Activated T-cell treated with anti-CD3 and anti-CD28 coated beads, Interleukin-2, amount 50 U/mL, for 72 hours (primary cell): ENCODE measurements around the gene HYAL2. TPM values are rescaled to one million over a fixed set of nuclear protein-coding genes. Genes with fewer than 3 reads are reported as not detected.

ENCODE experiments used
- ATAC-seq, 2 donors: fragments of 150-1000 bp; cut with Tn5 transposase; replicated peaks in 1 of 2; 2 replicates each; pipeline ENCODE4 v1.10.0; 2021; ENCODE audit warnings: moderate library complexity in 2 of 2, mild to moderate bottlenecking in 1 of 2
- DNase-seq, 2 donors: peaks; one replicate each; pipeline ENCODE4 v3.0.0; 2021 to 2022; ENCODE audit warnings: mixed read lengths in 1 of 2
- H3K27ac Mint-ChIP-seq: one replicate; pipeline ENCODE4 v1.8.0; 2022; ENCODE audit warnings: mild to moderate bottlenecking, moderate library complexity, mixed read lengths
- H3K27me3 Mint-ChIP-seq: one replicate; pipeline ENCODE4 v1.8.0; 2022; ENCODE audit warnings: low read depth, mixed read lengths
- H3K36me3 Mint-ChIP-seq, 2 donors: one replicate each; pipeline ENCODE4 v1.8.0; 2022; ENCODE audit warnings: mixed read lengths in 2 of 2, mild to moderate bottlenecking in 1 of 2; ENCODE audit not compliant: insufficient read depth in 2 of 2
- H3K4me1 Mint-ChIP-seq: one replicate; pipeline ENCODE4 v1.8.0; 2022; ENCODE audit warnings: low read depth, mixed read lengths
- H3K4me3 Mint-ChIP-seq, 2 donors: one replicate each; pipeline ENCODE4 v1.8.0; 2022; ENCODE audit warnings: mild to moderate bottlenecking in 2 of 2, mixed read lengths in 2 of 2, moderate library complexity in 2 of 2
- H3K9me3 Mint-ChIP-seq, 2 donors: one replicate each; pipeline ENCODE4 v1.8.0; 2022; ENCODE audit warnings: mixed read lengths in 2 of 2
- total RNA-seq, 2 donors: library from RNA; stranded (reverse); gene quantifications; one replicate each; pipeline ENCODE4 v1.2.3, GENCODE V29; 2022

The HYAL2 gene
- 1 to 10 TPM; 4.6 to 4.8 TPM for total RNA-seq

DNA sequence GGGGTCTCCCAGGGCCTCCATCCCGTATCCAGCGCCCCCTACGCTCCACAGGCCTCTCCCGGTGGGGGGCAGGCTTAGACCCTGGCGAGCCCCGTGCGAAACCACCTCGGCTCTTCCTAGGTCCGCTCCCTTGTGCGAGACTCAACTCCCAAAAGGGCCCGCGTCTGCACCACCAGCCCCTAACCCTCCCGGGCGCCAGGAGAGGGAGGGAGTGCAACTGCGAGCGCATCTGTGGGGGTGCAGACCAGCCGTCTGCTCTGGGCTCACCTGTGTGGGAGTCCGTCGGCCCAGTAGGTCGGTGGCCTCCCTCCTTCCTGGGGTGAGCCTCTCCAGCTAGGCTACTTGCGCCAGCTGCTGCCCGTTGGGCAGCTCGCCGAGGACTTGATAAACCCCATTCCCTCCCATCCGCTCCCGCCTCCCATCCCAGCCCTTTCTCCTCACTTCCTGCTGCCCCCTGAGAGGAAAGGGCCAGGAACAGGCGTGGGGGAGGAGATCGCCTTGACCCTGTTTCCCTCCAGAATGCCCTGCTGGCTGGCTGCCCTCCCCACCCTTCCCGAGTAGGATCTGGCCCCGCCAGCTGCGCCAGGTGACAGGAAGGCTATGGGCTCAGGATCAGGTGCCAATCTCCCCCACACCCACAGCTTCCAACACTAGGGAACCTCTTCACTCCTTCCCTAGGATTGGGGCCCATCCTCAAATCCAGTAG, at the start of gene HYAL2:
HYAL2 (minus strand) TSS at position 360 of the 706 bp plus-strand sequence. CDS start 2,256 bp downstream, outside the sequence.
- Mint-ChIP-seq H3K27ac (peak within 1 kb of the TSS; percentile 96), H3K27me3 (no peaks in the 10 kb centered on the region), H3K4me3 (peak within 1 kb of the TSS; percentile 82), H3K9me3 (no peaks in the 10 kb centered on the region), H3K36me3 (no peaks in the 10 kb centered on the region), H3K4me1 (peaks cover 48% of the 10 kb centered on the region)
- ATAC-seq (no peak), DNase-seq (no peak)

- no peak for ATAC-seq
- H3K27ac Mint-ChIP-seq, result no peak overlapping the region
- no peak overlapping the region for H3K4me3 Mint-ChIP-seq
- no peaks in the 10 kb centered on the region for H3K27me3 Mint-ChIP-seq
- H3K4me1 Mint-ChIP-seq, result peaks cover 9% of the 10 kb centered on the region
- no peaks in the 10 kb centered on the region for H3K36me3 Mint-ChIP-seq
- H3K9me3 Mint-ChIP-seq, result no peaks in the 10 kb centered on the region
- DNase-seq, result no peak
Measured at GRCh38 chr3:50371133-50371685, 48.7 kb upstream of the HYAL2 start.

DNA sequence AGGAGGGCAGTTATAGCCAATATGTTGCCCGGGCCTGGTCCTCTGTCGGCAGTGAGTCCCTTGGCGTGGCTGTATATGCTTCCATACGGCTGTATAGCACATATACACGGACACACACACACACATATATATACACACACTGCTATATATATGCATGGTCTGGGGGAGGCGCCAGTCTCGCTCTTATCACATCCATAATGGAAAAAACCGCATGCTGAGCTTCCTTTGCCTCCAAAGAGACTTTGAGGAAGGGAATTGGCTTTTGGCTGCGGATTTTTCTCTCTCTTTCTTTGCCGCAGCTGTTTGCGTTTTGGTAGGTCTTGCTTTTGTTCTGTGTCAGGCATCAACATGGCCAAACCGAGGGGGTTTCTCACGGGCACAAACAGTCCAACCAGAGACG, 48.0 kb upstream of the HYAL2 start:
- Mint-ChIP-seq H3K4me3 (no peak overlapping the region), H3K4me1 (peaks cover 15% of the 10 kb centered on the region), H3K27me3 (no peaks in the 10 kb centered on the region), H3K27ac (no peak overlapping the region), H3K36me3 (no peaks in the 10 kb centered on the region), H3K9me3 (no peaks in the 10 kb centered on the region)
- ATAC-seq (no peak), DNase-seq (no peak)

DNA sequence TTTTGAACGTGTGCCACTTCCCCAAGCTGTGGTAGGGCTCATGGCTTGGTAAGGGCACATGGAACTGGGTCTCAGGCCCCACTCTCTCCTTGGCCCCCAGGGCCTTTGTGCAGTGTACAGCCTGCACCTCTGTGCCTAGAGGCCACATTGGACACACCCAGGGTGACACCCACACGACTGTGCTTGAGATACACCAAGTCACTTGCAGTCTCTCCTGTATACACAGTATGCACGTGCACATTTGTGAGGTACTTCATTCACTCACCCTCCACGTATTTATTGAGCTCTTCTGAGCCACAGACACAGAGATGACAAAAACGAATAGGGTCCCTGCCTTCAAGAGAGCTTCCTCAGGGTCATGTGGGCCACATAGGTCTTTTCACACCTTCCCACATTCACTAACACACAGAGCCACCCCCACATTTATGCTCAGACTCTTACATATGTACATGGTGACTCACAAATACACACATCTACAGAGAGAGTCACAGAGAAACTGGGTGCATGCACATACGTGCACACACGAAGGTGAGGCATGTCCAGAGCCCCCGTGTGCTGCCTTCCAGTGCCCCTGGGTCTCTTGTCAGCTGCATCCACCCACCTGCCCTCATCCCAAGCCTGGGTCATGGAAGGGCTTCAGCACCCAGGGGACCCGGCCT, 46.6 kb upstream of the HYAL2 start:
- H3K4me3 Mint-ChIP-seq, result no peak overlapping the region
- ATAC-seq (no peak), DNase-seq (no peak)
- no peaks in the 10 kb centered on the region for H3K9me3 Mint-ChIP-seq
- no peak overlapping the region for H3K27ac Mint-ChIP-seq
- H3K27me3 Mint-ChIP-seq, result no peaks in the 10 kb centered on the region
- H3K36me3 Mint-ChIP-seq, result no peaks in the 10 kb centered on the region
- H3K4me1 Mint-ChIP-seq, result peaks cover 24% of the 10 kb centered on the region

DNA sequence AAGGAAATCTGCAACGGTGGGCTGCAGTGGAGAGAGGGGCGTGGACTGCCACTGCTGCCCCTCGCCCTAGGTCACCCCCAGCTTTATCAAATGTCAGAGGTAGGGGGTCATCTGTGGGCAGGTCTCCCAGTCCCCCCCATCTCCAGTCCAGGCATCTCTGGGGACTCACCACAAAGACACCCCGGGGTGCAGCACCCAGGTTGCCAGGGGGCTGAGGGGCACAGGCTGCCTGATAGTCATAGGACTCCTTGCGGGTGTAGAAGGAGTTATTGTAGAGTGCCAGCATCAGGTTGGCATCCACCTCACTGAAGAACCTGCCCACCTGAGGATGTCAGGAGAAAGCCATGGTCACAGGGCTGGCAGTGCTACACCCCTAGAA, 43.3 kb upstream of the HYAL2 start:
- DNase-seq, result no peak
- Mint-ChIP-seq H3K9me3 (no peaks in the 10 kb centered on the region), H3K27ac (no peak overlapping the region), H3K4me3 (peak overlapping the region; percentile 89 to 94), H3K27me3 (no peaks in the 10 kb centered on the region), H3K4me1 (peaks cover 17% of the 10 kb centered on the region), H3K36me3 (no peaks in the 10 kb centered on the region)
- ATAC-seq, result no peak

GRCh38 chr3:50365080-50365841, 42.7 kb upstream of the HYAL2 start:
- peaks cover 18% of the 10 kb centered on the region for H3K4me1 Mint-ChIP-seq
- peak overlapping the region; percentile 68 for H3K27ac Mint-ChIP-seq
- DNase-seq, result peak; percentile 93 to 97
- no peaks in the 10 kb centered on the region for H3K9me3 Mint-ChIP-seq
- no peaks in the 10 kb centered on the region for H3K27me3 Mint-ChIP-seq
- no peaks in the 10 kb centered on the region for H3K36me3 Mint-ChIP-seq
- H3K4me3 Mint-ChIP-seq, result peak overlapping the region; percentile 89 to 94
- peak; percentile 97 to 98 for ATAC-seq

GRCh38 chr3:50364573-50365079, 42.1 kb upstream of the HYAL2 start:
- peak; percentile 35 to 38 for ATAC-seq
- H3K27me3 Mint-ChIP-seq, result no peaks in the 10 kb centered on the region

DNA sequence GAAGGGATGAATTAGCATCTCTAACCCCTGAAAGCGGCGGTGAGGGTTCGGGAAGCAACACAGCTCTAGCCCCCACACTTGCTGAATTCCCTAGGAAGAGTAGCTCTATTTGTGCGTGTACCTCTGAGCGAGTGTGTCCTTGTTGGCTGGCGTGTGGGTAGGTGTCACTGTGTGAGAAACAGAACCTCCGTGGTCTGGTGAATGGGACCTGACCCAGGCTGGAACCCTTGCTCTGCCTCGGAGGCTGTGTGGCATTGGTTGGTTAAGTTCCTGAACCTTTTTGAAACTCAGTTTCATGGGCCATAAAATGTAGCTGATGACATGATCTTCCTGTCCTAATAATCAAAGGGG, 37.2 kb upstream of the HYAL2 start:
- peak in 1 of 2 donors; percentile 18 for ATAC-seq
- Mint-ChIP-seq H3K4me3 (peak overlapping the region; percentile 90 to 97), H3K36me3 (peaks cover 4 to 10% of the 10 kb centered on the region in 2 donors), H3K27me3 (no peaks in the 10 kb centered on the region), H3K4me1 (peaks cover 50% of the 10 kb centered on the region), H3K9me3 (no peaks in the 10 kb centered on the region), H3K27ac (peak overlapping the region; percentile 98)
- no peak for DNase-seq

More at GRCh38 chr3:50364573-50365079, 42.1 kb upstream of the HYAL2 start:
- H3K36me3 Mint-ChIP-seq, result no peaks in the 10 kb centered on the region
- peaks cover 24% of the 10 kb centered on the region for H3K4me1 Mint-ChIP-seq
- no peak overlapping the region for H3K27ac Mint-ChIP-seq
- H3K9me3 Mint-ChIP-seq, result no peaks in the 10 kb centered on the region
- H3K4me3 Mint-ChIP-seq, result peak overlapping the region; percentile 89 to 94
- no peak for DNase-seq

GRCh38 chr3:50358911-50359759, 36.6 kb upstream of the HYAL2 start, which contains the start of gene TMEM115:
Gene TMEM115 (minus strand): TSS chr3:50359521. CDS start chr3:50359063, 458 bp downstream.
- H3K4me1 Mint-ChIP-seq, result peaks cover 44% of the 10 kb centered on the region
- H3K9me3 Mint-ChIP-seq, result no peaks in the 10 kb centered on the region
- H3K27me3 Mint-ChIP-seq, result no peaks in the 10 kb centered on the region
- H3K36me3 Mint-ChIP-seq, result peaks cover 6 to 10% of the 10 kb centered on the region in 2 donors
- H3K4me3 Mint-ChIP-seq, result peak within 1 kb of the TSS; percentile 90 to 97
- peak; percentile 95 to 96 for DNase-seq
- ATAC-seq, result peak; percentile 100
- H3K27ac Mint-ChIP-seq, result peak within 1 kb of the TSS; percentile 98

DNA sequence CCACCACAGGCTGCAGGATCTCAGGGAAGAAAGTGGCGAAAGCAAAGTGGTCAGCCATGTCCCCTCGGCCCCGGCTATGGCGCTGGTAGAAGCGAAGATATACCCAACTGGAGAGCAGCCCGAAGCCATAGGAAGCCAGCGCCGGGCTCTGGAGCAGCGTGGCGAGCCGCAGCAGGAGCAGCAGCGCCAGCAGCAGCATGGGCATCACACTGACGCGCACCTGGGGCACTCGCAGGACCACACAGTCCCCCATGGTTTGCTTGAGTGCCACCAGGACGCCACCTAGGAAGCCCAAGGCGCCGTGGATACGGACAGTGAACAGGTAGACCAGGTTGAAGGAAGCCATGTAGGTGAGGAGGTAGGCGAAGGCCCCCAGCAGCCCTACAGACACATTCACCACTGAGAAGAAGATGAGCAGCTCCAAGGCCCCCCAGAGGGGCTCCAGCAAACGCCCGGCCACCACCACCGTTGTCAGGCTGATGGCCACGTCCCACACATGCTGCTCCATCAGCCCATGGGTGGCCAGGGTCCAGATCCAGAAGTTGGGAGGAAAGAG, 35.9 kb upstream of the HYAL2 start:
- ATAC-seq (no peak), DNase-seq (no peak)
- Mint-ChIP-seq H3K9me3 (no peaks in the 10 kb centered on the region), H3K4me3 (peak overlapping the region; percentile 90 to 97), H3K27me3 (no peaks in the 10 kb centered on the region), H3K36me3 (peaks cover 7 to 13% of the 10 kb centered on the region in 2 donors), H3K4me1 (peaks cover 44% of the 10 kb centered on the region), H3K27ac (peak overlapping the region; percentile 97)

DNA sequence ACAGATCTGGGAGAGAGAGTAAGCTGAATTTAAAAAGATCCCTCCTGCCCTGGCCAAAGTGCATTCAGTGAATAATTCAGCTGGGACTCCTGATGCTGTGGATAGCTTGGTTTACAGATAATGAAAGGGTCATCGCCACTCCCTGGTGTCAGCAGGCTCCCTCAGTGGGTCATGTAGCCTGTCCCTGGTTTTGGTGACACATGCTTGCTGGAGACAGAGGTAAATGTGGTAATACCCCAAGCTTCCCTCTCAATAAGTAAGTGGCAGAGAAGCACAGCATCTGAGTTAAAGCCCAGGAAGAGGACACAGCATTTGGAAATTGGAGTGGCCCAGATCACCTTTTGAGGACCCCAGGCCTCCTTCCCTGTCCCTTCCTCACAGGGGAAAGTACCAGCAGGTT, 34.9 kb upstream of the HYAL2 start:
- peak overlapping the region; percentile 90 to 97 for H3K4me3 Mint-ChIP-seq
- H3K27ac Mint-ChIP-seq, result peak overlapping the region; percentile 97
- H3K4me1 Mint-ChIP-seq, result peaks cover 50% of the 10 kb centered on the region
- ATAC-seq (no peak), DNase-seq (no peak)
- no peaks in the 10 kb centered on the region for H3K9me3 Mint-ChIP-seq
- no peaks in the 10 kb centered on the region for H3K27me3 Mint-ChIP-seq
- H3K36me3 Mint-ChIP-seq, result peaks cover 7 to 13% of the 10 kb centered on the region in 2 donors

- peak overlapping the region; percentile 81 for H3K27ac Mint-ChIP-seq
- no peak for DNase-seq
- no peak for ATAC-seq
- H3K36me3 Mint-ChIP-seq, result peaks cover 7 to 13% of the 10 kb centered on the region in 2 donors
- H3K27me3 Mint-ChIP-seq, result no peaks in the 10 kb centered on the region
- H3K9me3 Mint-ChIP-seq, result no peaks in the 10 kb centered on the region
- H3K4me3 Mint-ChIP-seq, result peak overlapping the region; percentile 90 to 97
- H3K4me1 Mint-ChIP-seq, result peaks cover 58% of the 10 kb centered on the region
Measured at GRCh38 chr3:50356553-50356952, 34.0 kb upstream of the HYAL2 start.
